Body of pancreas (tissue), 4 donors: ENCODE results near the gene DHX29.

Experiments
- CTCF ChIP-seq, 7 experiments: fragments of 450-650 bp in 4 of 7; fragments of 200-600 bp in 3 of 7; sonication (generic) in 3 of 7; IDR thresholded peaks; one replicate each; pipeline ENCODE4 v1.5.1; 2016 to 2019; ENCODE audit warnings: antibody characterized with exemption in 7 of 7
- POLR2A ChIP-seq, 3 donors: fragments of 450-650 bp; IDR thresholded peaks; one replicate each; pipeline ENCODE4 v1.6.1; 2016; ENCODE audit warnings: antibody characterized with exemption in 3 of 3, mild to moderate bottlenecking in 2 of 3

DNA sequence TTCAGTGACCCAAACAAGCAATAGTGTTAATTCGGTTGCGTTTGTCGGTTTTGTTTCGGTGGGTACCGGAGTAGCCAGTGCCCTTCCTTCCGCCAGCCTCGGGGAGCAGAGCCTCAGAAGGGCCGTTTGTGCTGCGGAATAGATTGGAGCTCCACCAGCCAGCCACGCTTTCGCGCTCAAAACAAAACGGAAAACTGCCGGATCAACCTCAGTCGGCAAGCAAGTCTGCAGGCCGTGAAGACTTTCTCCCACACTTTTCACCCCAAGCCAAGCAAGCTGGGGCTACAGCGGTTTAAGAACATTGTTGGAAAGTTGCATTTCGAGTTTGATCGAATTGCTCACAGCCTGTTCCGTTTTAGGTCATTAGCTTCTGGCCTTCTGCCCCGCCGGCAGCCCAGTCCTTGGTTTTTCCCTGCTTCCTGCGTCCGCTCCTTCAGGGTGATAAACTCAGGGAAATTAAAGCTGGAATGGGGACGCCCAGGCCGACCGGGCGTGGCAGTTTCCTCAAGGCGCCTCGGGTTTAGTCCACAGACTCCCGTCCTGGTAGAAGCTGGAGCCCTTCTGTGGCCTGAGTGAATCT lies 73.3 kb downstream of the DHX29 start:
- TF ChIP-seq CTCF (IDR thresholded peaks at IDR 0.05) (no peak), POLR2A (IDR thresholded peaks at IDR 0.05) (no peak)
